ENCODE measurements around the gene GPX4. TPM values are rescaled to one million over a fixed set of nuclear protein-coding genes. Genes with fewer than 3 reads are reported as not detected.
A peak's percentile ranks its signal among the peaks of the same experiment; 100 is the strongest.

Gene GPX4
- total and polyA plus RNA-seq, 9 of the 15 experiments (the other 6 are each of a cell fraction or from before 2014, with no cell fraction given) = 61.4 to 661 (median 349) TPM

DNA sequence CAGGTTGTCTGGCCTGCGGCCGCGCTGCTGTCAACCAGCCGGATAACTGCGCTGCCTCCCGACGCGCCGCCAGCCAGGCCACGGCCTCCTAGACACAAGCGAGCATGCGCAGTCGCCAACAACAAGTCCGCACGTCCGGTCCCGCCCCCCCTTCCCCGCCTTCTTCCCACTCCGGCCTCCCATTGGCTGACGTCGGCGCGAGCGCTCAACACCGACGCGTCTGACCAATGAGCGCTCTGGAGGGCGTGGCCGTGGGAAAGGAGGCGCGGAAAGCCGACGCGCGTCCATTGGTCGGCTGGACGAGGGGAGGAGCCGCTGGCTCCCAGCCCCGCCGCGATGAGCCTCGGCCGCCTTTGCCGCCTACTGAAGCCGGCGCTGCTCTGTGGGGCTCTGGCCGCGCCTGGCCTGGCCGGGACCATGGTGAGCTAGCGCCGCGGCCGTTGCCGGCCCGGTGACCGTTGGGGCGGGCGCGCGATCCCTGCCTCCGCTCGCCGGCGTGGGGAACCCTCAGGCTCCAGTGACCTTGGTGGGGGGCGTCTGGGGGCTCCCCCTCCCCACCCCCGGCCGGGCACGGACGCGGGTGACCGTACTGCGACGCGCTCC, at the start of gene GPX4 (continued):
- TF ChIP-seq, protein P1, sequence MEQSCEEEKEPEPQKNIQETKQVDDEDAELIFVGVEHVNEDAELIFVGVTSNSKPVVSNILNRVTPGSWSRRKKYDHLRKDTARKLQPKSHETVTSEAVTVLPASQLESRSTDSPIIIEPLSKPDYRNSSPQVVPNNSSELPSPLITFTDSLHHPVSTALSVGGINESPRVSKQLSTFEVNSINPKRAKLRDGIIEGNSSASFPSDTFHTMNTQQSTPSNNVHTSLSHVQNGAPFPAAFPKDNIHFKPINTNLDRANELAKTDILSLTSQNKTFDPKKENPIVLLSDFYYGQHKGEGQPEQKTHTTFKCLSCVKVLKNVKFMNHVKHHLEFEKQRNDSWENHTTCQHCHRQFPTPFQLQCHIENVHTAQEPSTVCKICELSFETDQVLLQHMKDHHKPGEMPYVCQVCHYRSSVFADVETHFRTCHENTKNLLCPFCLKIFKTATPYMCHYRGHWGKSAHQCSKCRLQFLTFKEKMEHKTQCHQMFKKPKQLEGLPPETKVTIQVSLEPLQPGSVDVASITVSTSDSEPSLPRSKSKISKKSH (CRISPR knock-in tag; IDR thresholded peaks at IDR 0.05) = no peak
- TF ChIP-seq NR4A1 (CRISPR knock-in tag; IDR thresholded peaks at IDR 0.05) = no peak
- no peak for TF ChIP-seq NR4A1 (tag; IDR thresholded peaks at IDR 0.05)
- no peak for TF ChIP-seq KAT2B (IDR thresholded peaks at IDR 0.05; ENCODE audit: low read depth, low read length)
- no peak for TF ChIP-seq WHSC1 (IDR thresholded peaks at IDR 0.05; ENCODE audit: low read length)
- TF ChIP-seq NCOA6 (IDR thresholded peaks at IDR 0.05) = no peak
- TF ChIP-seq, protein P2, sequence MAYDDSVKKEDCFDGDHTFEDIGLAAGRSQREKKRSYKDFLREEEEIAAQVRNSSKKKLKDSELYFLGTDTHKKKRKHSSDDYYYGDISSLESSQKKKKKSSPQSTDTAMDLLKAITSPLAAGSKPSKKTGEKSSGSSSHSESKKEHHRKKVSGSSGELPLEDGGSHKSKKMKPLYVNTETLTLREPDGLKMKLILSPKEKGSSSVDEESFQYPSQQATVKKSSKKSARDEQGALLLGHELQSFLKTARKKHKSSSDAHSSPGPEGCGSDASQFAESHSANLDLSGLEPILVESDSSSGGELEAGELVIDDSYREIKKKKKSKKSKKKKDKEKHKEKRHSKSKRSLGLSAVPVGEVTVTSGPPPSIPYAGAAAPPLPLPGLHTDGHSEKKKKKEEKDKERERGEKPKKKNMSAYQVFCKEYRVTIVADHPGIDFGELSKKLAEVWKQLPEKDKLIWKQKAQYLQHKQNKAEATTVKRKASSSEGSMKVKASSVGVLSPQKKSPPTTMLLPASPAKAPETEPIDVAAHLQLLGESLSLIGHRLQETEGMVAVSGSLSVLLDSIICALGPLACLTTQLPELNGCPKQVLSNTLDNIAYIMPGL (CRISPR knock-in tag; IDR thresholded peaks at IDR 0.05) = 0 out of 2 replicates have a peak, but pooled peaks have one; percentile 40
- no peak for TF ChIP-seq NFXL1 (CRISPR knock-in tag; IDR thresholded peaks at IDR 0.05)
- TF ChIP-seq NFIC (IDR thresholded peaks at IDR 0.05) = peak; percentile 61
- TF ChIP-seq ZNF124 (CRISPR knock-in tag; IDR thresholded peaks at IDR 0.05) = no peak
- TF ChIP-seq, protein P3, sequence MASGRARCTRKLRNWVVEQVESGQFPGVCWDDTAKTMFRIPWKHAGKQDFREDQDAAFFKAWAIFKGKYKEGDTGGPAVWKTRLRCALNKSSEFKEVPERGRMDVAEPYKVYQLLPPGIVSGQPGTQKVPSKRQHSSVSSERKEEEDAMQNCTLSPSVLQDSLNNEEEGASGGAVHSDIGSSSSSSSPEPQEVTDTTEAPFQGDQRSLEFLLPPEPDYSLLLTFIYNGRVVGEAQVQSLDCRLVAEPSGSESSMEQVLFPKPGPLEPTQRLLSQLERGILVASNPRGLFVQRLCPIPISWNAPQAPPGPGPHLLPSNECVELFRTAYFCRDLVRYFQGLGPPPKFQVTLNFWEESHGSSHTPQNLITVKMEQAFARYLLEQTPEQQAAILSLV (tag; IDR thresholded peaks at IDR 0.05) = no peak
